GM19043 (cell line): ENCODE results near the gene TSPAN10.

Experiments used
- ATAC-seq: cut with Tn5 transposase; IDR thresholded peaks from one replicate; pipeline ENCODE4 v1.9.1; 2021; ENCODE audit warnings: low read depth; ENCODE audit not compliant: unreplicated experiment

TSPAN10 gene

DNA sequence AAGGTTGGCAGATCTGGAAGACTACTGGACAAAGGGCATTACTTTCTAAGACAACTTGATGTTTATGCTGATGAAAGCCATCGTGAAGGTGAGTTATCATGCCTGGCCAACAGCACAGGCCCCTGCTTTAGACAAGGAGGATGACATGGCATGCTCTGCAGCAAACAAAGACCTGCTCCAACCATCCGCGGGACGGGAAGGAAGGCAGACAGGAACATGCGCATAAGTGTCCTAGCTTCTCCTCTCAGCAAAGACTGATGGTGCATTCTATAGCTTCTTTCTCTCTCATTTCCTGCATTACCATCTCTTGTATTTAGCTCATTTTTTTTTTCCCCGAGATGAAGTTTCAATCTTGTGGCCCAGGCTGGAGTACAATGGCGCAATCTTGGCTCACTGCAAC lies 5.5 kb upstream of the TSPAN10 start:
- ATAC-seq: no peak

DNA sequence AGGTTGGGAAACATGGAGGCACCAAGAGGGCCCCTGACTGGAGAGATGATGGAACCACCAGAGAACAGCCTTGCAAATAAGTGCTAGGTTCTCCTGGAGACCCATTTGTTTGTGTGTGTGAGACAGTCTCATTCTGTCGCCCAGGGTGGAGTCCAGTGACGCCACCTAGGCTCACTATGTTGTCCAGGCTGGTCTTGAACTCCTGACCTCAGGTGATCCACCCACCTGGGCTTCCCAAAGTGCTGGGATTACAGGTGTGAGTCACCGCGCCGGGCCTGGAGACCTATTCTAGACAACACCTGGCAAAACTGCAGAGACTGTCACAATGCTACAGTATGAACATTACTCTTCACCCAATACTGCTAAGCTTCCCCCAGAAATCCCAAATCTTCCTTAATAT lies 1.6 kb upstream of the TSPAN10 start:
- ATAC-seq: no peak

DNA sequence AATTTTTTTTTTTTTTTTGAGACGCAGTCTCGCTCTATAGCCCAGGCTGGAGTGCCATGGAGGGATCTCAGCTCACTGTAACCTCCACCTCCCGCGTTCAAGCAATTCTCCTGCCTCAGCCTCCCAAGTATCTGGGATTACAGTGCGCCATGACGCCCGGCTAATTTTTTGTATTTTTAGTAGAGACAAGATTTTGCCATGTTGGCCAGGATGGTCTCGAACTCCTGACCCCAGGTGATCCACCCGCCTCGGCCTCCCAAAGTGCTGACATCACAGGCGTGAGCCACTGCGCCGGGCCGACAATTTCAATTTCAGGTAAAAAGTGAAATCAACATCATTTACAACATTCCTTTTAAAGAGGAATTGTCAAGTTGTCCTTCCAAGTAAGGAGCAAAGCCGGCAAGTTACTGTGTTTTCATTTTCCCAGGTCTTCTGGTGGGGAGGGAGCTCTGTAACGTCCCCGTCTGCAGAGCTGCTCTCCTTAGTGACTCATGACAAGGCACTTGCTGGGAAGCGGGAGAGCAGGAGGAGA lies 957 bp upstream of the TSPAN10 start:
- ATAC-seq: no peak

DNA sequence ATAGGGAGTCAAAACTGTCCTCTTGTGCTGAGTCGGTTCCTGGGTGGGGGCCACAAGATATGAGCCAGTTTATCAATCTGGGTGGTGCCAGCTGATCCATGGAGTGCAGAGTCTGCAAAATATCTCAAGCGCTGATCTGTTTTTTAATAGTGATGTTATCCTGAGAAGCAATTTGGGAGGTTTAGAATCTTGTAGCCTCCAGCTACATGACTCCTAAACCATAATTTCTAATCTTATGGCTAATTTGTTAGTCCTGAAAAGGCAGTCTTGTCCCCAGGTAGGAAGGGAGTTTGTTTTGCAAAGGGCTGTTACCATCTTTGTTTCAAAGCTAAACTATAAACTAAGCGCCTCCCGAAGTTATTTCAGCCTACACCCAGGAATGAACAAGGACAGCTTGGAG lies 1.7 kb downstream of the TSPAN10 start:
- ATAC-seq: no peak

DNA sequence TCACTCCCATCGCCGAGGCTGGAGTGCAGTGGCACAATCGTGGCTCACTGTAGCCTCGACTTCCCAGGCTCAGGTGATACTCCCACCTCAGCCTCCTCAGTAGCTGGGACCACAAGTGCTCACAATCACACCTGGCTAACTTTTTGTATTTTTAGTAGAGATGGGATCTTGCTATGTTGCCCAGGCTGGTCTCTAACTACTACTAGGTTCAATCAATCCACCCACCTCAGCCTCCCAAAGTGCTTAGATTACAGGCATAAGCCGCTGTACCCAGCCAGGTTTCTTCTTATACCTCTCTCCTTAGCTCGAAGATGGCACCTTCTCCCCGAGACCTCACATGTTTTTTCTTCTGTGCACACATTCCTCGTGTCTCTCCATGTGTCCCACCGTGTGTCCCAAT lies 3.0 kb downstream of the TSPAN10 start:
- ATAC-seq: no peak

DNA sequence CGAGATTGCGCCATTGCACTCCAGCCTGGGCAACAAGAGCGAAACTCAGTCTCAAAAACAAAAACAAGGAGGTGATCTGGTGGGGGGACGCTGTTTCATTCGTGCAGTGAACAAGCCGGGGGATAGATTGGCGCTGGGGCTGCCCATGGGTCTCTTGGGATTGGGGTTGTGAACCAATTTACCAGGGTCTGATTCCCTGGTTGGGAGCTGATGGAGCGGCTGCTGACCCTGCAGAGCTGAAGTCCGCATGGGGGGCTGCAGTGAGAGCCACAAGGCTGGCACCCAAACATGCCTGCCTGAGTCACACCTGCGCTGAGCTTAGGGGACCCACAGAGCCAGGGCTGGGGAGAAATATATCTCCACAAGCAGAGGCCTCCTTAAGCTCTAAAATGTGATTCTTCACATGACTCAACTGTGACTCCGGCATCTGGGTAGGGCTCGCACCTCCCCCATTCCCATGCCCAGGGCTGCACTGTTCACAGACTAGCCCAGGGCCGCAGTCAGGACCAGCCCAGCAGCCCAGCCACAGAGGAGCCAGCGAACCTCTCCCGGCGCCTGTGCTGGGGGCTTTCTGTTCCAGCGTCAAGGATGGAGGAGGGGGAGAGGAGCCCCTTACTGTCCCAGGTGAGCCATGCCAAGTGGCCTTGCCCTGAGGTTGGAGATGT lies 5.0 kb downstream of the TSPAN10 start:
- ATAC-seq: no peak

DNA sequence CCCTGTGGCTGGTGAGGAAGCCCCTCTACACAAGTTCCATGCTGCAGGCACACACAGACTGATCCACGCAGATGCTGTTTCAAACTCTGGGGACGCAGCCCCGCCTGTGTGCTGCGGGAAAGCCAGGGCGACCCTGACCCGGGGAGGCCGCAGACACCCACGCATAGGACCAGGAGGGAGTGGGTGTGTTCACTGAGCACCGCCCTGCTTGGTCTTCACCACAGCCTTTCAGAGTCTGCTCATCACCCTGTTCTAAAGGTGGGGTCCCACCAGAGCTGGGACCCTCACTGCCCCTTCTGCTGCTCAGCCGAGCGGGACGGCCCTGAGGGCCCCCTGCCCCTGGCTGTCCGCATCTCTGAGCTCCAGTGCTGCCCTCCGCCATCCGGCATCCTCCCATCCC lies 7.5 kb downstream of the TSPAN10 start:
- no peak for ATAC-seq

DNA sequence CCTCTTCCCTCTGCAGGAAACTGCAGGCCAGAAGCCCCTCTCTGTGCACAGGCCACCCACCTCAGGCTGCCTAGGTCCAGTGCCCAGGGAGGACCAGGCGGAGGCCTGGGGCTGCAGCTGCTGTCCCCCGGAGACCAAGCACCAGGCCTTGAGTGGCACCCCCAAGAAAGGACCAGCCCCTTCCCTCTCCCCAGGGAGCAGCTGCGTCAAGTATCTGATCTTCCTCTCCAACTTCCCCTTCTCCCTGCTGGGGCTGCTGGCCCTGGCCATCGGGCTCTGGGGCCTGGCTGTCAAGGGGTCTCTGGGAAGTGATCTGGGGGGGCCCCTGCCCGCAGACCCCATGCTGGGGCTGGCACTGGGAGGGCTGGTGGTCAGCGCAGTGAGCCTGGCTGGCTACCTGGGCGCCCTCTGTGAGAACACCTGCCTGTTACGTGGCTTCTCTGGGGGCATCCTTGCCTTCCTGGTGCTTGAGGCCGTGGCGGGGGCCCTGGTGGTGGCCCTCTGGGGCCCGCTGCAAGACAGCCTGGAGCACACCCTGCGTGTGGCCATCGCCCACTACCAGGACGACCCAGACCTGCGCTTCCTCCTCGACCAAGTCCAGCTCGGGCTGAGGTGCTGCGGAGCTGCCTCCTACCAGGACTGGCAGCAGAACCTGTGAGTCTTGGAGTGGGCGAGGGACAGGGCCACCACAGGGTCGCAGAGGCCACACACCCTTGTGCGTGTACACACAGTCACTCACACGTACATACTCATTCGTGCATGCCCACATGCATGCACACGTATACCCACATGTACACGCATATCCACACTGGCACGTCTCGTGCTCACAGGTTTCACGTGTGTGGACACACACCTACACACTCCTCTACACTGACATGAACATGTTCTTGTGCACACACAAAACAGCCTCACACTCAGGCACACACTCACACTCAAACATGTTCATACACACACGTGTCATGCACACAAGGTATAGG lies 8.3 kb downstream of the TSPAN10 start:
- no peak for ATAC-seq

DNA sequence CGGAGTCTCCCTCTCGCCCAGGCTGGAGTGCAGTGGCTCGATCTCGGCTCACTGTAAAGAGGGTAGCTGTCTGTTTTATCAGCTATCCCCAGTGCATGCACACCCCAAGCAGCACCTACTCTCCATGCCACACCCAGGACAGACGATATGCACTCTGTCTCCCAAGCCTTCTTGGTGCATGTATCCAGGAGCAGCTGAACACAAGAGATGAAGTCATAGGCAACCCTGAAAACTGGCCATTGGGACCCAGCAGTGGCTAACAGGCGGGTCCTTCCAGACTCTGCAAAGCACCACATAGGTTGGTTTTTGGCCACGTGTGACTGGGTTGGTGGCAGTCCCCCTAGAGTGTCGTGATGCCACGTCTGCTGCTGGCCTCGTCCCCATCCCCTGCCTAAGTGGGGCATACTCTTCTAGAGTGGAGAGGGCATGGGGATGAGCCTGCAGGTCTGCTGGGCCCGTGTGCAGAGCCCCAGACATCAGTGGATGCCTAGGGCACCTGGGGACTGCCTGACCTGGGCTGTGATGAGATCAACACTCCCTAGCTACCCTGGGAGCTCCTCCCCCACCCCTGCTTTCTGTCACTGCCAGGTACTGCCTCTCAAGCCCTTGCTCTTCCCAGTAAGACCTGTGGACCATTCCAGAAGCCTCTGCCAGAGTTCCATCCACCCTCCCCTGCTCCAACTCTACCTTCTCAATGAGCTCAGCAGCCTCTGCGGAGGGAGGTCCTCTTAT lies 10.0 kb downstream of the TSPAN10 start:
- ATAC-seq: no peak

DNA sequence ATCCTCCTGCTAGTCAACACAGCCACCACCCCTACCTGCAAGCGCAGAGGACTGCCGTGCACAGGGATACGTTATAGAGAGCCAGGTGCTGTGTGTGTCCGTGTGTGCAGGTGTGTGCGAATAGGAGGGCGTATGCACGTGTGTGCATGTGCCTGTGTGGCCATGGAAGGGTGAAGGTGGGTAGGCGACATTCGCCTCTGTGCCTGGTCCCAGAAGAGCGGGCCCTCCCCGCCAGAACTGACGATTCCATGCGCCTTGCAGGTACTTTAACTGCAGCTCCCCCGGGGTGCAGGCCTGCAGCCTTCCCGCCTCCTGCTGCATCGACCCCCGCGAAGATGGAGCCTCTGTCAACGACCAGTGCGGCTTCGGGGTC lies 10.6 kb downstream of the TSPAN10 start:
- ATAC-seq: no peak

DNA sequence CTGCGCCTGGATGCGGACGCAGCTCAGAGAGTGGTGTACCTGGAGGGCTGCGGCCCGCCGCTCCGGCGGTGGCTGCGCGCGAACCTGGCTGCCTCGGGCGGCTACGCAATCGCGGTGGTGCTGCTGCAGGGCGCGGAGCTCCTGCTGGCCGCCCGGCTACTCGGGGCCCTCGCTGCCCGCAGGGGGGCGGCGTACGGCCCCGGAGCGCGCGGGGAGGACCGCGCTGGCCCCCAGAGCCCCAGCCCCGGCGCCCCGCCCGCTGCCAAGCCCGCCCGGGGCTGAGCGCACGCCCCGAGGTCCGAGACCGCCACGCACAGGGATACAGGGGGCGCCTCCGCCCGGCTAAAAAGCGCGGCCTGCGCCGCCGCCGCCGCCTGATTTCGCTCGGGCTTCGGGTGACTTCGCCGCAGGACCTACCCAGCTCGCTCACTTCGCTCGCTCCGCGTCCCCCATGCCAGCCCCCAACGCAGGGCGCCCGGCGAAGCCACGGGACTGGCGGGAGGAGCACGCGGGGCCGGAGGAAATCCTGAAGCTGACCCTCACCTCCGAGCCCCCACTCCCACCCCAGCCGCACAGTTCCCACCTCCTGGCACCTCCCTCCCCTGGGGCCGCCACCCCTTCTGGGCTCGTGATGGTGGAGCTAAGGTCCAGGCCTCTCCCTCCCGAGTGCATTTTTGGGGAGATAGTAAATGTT lies 11.2 kb downstream of the TSPAN10 start:
- ATAC-seq: no peak

DNA sequence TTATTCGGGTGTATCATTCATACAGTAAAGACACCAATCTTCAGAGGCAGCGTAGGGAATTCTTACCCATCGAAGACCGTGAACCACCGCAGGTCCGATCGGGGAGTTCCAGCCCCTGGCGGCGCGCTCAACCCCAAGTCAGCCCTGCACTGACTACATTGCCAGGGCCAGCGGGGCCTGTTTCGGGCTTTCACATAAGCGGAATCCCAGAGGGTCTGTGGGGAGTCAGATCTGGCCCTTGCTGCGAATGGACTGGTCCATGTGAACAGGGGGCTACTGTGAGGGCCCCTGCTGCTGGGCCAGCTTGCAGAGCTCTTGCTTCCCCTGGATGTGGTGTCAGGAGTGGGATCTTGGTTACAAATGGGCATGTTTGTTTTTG lies 11.7 kb downstream of the TSPAN10 start:
- ATAC-seq: no peak

DNA sequence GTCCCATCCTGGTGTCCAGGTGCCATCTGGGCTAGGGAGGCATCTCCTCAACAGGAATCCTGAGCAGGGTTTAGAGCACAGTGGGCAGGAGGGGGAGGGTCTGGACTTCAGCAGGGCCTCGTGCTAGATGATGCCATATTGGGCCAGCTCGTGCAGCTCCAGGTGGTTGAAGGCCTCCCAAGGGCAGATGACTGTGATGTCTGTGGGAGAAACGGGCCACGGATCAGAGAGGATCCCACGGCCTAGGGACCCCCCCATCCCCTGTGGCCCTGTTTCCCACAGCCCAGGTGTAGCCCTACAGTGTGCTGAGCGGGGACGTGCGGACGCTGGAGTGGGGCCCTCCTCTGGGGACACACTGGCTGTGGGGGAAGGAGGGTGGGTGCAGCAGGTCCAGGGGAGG lies 14.0 kb downstream of the TSPAN10 start:
- ATAC-seq: no peak

DNA sequence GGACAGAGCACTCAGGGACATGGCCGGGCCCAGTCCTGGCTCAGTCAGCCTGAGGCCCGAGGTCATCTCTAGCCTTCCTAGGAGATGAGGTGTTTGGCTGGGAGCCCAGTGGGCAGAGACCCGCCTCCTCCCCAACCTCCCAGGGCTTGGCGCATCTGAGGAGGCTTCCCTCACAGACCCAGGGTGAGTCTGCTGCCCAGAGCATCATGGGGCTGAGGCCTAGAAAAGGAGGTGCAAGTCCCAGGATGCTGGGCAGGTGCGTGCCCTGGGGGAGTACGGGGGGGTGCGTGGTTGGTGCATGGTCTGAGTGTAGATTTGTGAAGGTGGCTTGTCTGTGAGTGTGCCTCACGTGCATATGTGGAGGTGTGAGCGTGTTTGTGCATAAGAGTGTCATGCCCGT lies 14.7 kb downstream of the TSPAN10 start:
- ATAC-seq: no peak

DNA sequence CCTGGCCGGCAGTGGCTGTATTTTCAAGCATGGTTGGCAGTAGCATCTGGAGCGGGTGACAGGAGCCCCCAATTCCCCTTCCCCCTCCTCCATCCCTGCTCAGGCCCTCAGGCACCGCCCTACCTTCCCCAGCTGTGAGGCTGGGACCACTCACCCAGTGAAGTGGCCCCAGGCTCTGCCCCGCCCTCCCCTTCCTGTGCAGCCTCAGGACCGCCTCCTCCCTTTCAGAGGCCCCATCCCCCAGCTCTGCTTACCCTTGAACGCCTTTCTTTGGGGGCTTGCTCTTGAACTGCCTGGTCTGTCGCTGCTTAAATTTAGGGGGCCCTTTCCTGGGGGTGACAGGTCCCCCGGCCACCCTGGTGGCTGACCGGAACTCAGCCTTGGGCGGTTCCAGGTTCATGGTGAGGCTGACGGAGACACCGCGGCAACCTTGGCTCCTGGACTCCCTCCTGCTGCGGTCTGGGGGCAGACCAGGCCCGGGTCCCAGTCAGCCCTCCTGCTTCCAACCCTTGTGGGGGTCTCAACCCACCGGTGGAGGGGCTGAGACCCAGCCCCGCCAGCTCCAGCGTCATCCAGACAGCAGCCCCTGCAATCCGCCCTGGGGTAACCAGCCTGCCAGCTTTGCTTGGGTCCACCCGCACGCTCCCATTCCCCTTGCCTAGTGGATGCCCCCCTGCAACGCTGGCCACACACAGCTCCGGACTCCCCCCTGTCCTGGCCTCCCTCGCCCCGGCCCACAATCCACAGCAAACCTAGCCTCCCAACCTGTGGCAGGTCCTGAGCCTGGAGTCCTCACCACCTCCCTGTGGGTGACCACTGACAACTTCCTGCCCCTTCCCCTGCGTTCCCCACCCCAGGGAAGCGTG lies 16.1 kb downstream of the TSPAN10 start:
- no peak for ATAC-seq

DNA sequence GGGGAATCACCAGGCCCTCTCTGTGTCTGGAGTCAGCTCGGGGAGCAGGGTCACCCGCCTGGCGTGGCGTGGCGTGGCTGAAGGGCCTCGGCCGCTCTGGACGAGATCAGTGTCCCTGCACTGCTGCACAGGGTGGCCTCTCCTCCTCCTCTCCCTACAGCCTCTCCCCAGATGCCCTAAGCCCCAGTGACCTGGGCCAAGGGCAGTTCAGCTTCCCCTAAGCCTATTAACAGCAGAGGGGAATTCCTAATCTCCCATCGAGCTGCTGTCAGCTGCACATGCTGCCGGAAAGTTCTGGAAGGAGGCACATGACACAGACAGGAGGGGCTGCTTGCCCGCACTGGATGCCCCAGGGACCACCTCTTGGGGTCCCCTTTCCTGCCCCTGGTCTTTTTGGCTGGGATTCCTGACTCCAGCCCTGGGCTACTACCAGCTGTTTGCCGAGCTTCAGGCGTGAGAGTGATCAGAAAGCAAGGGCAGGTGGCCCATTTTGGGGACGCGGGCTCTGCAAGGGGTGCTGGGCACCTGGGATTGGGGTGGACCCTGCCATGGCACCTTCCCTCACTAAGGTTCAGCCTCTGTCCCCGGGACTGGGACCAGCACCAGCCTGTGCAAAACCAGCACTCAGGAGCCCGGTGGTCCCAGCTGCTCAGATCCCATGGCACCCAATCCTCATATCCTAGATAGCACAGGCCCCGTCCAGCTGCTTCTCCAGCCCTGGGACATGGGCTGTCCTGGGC lies 18.6 kb downstream of the TSPAN10 start:
- ATAC-seq: no peak

DNA sequence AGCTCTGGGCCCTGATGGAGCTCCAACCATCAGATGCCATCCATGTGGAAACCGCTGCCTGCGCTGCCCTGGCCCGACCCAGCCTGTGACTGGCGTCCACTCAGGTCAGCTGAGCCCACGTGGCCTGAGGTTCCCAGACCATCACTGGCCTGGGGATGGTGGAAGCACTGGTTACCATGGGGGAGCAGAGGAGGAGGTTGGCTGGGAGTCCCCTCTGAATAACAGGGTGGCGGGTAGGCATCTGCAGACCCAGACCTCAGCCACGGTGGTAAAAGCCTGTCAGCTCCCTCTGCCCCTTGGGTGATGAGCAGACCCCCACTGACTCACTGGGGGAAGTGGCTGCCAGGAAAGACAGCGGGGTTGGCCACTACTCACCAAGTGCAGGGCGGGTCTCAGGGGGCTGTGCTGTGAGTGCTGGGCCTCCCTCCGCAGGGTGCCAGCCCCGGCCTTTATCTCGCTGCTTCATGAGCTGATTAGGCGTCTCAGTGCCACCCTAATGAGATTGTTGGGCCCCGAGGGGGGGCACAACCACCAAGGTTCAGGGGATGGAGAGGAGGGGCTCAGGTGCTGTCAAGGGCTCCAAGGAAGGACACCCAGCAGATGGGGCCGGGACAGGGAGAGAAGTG lies 19.2 kb downstream of the TSPAN10 start, which contains the start of gene PDE6G:
TSS of gene PDE6G (minus strand) at position 425 of the 626 bp plus-strand sequence. CDS start 3,237 bp downstream, outside the sequence.
- no peak for ATAC-seq

DNA sequence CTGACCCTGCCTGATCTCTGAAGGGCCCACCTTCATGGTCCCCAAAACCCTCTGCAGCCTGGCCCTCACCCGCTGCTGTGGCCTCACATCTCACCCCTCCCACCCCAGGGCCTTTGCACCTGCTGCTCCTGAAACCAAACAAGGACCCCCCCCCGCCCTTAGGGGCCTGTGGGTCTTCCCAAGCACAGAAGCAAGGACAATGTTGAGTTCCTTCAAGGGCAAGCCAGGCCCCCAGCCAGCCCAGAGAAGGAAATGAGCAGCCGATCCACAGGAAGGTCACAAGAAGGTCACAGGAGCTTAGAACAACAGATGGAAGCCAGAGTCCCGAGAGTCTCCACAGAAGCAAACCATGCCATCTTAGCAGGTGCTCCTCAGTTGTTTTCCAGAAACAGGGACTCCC lies 19.8 kb downstream of the TSPAN10 start:
- no peak for ATAC-seq
